Stomach (tissue), 9 donors: Measurements from ENCODE around the gene PPP2R5D. TPM values are rescaled to one million over a fixed set of nuclear protein-coding genes. Genes with fewer than 3 reads are reported as not detected.

Experiments used
- DNase-seq, 2 donors: peaks; one replicate each; pipeline versions ENCODE4 v3.0.0 to v3.0.0-alpha.2; 2013 to 2019
- H3K27ac ChIP-seq, 5 donors: fragments of 200-600 bp in 4 of 5; sonication (generic) in 4 of 5; one replicate each; pipeline ENCODE4 v1.5.1; 2013 to 2019; ENCODE audit warnings: mild to moderate bottlenecking in 1 of 5, moderate library complexity in 1 of 5
- H3K27me3 ChIP-seq, 3 donors: fragments of 200-600 bp; sonication (generic); one replicate each; pipeline ENCODE4 v1.5.1; 2017 to 2019; ENCODE audit warnings: mixed run types in 1 of 3
- H3K36me3 ChIP-seq, 4 donors: fragments of 200-600 bp; sonication (generic); 1 replicate in 3 of 4; 2 replicates in 1 of 4; pipeline ENCODE4 v1.5.1; 2016 to 2019
- H3K4me1 ChIP-seq, 4 donors: fragments of 200-600 bp; sonication (generic); one replicate each; pipeline ENCODE4 v1.5.1; 2016 to 2019
- H3K4me3 ChIP-seq, 4 donors: fragments of 200-600 bp; sonication (generic) in 3 of 4; one replicate each; pipeline ENCODE4 v1.5.1; 2016 to 2019; ENCODE audit warnings: mild to moderate bottlenecking in 1 of 4
- H3K9me3 ChIP-seq, 4 donors: fragments of 200-600 bp; sonication (generic); one replicate each; pipeline ENCODE4 v1.5.1; 2016 to 2019
- EP300 ChIP-seq: sonication (generic); formaldehyde crosslinking; IDR thresholded peaks from one replicate; pipeline ENCODE4 v1.6.1; 2017; ENCODE audit warnings: antibody characterized with exemption
- POLR2A ChIP-seq, 4 donors: fragments of 450-650 bp; IDR thresholded peaks; one replicate each; pipeline ENCODE4 v1.6.1; 2016; ENCODE audit warnings: antibody characterized with exemption in 4 of 4, control low read depth in 2 of 4, mild to moderate bottlenecking in 1 of 4, moderate library complexity in 1 of 4
- POLR2AphosphoS5 ChIP-seq, 3 donors: sonication (generic); formaldehyde crosslinking; IDR thresholded peaks; one replicate each; pipeline ENCODE4 v1.6.1; 2016; ENCODE audit warnings: antibody characterized with exemption in 3 of 3
- WGBS, 5 donors: extraction: QIAGEN DNeasy Blood & Tissue Kit in 3 of 5; methylation state at CpG; one replicate each; pipeline versions ENCODE4 v1.1.5 to v1.1.7; 2013 to 2018; 5-methylcytosine and 5-hydroxymethylcytosine counted together
- intact Hi-C: fragments of 100-400 bp; cut with DNase I; formaldehyde crosslinking; loops from one replicate; pipeline ENCODE4 v1.15.1; 2023; ENCODE audit warnings: low total_unique reads
- polyA plus RNA-seq, 3 donors: library from polyadenylated mRNA; stranded (reverse); fragments of 200-250 nt; gene quantifications; one replicate each; pipeline ENCODE4 v1.2.3, GENCODE V29; 2013
- total RNA-seq, 5 donors: library from RNA; depleted of rRNA; stranded (reverse); fragments of >200 nt; gene quantifications; one replicate each; pipeline versions ENCODE4 v1.1.0 to v1.2.3, GENCODE V29; 2014 to 2016
- TF ChIP-seq, protein P1 (sequence below), 7 experiments: fragments of 450-650 bp in 4 of 7; fragments of 200-600 bp in 3 of 7; sonication (generic) in 3 of 7; IDR thresholded peaks; one replicate each; pipeline ENCODE4 v1.5.1; 2016 to 2019; ENCODE audit warnings: antibody characterized with exemption in 7 of 7, control low read depth in 2 of 7, mild to moderate bottlenecking in 1 of 7
- donor health status: healthy with polysubstance abuse.
- donor health status: Bipolar disorder and iron deficiency.
- donor health status: healthy.

The PPP2R5D gene
- total and polyA plus RNA-seq, 8 donors: 19.6 to 517 (median 24.1) TPM

DNA sequence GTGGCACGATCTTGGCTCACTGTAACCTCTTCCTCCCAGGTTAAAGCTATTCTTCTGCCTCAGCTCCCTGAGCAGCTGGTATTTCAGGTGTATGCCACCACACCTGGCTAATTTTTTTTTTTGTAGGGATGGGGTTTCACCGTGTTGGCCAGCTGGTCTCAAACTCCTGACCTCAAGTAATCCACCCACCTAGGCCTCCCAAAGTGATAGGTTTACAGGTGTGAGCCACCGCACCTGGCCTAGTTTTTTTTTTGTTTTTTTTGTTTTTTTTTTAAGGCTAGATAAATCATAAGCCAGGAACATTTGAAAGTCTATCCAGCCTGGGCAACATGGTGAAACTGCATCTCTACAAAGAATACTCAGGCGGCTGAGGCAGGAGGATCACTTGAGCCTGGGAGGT is 48.0 kb downstream of the PPP2R5D start:
- DNase-seq: no peak
- peaks cover 0 to 6% (median 0%) of the 10 kb centered on the region in 4 donors for H3K4me1 ChIP-seq
- peaks cover 61 to 100% (median 97%) of the 10 kb centered on the region in 4 donors for H3K36me3 ChIP-seq
- H3K9me3 ChIP-seq: no peaks in the 10 kb centered on the region
- TF ChIP-seq, protein P1, sequence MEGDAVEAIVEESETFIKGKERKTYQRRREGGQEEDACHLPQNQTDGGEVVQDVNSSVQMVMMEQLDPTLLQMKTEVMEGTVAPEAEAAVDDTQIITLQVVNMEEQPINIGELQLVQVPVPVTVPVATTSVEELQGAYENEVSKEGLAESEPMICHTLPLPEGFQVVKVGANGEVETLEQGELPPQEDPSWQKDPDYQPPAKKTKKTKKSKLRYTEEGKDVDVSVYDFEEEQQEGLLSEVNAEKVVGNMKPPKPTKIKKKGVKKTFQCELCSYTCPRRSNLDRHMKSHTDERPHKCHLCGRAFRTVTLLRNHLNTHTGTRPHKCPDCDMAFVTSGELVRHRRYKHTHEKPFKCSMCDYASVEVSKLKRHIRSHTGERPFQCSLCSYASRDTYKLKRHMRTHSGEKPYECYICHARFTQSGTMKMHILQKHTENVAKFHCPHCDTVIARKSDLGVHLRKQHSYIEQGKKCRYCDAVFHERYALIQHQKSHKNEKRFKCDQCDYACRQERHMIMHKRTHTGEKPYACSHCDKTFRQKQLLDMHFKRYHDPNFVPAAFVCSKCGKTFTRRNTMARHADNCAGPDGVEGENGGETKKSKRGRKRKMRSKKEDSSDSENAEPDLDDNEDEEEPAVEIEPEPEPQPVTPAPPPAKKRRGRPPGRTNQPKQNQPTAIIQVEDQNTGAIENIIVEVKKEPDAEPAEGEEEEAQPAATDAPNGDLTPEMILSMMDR (IDR thresholded peaks at IDR 0.05): no peak
- TF ChIP-seq POLR2AphosphoS5 (IDR thresholded peaks at IDR 0.05) (no peak), EP300 (no peak)
- intact Hi-C loops: no loop called here
- no peak overlapping the region for H3K4me3 ChIP-seq
- no peak overlapping the region for H3K27ac ChIP-seq
- H3K27me3 ChIP-seq: no peaks in the 10 kb centered on the region
- 89 to 93% (median 91%) methylated on average over 4 of the region's 4 CpGs for WGBS, 5 donors

DNA sequence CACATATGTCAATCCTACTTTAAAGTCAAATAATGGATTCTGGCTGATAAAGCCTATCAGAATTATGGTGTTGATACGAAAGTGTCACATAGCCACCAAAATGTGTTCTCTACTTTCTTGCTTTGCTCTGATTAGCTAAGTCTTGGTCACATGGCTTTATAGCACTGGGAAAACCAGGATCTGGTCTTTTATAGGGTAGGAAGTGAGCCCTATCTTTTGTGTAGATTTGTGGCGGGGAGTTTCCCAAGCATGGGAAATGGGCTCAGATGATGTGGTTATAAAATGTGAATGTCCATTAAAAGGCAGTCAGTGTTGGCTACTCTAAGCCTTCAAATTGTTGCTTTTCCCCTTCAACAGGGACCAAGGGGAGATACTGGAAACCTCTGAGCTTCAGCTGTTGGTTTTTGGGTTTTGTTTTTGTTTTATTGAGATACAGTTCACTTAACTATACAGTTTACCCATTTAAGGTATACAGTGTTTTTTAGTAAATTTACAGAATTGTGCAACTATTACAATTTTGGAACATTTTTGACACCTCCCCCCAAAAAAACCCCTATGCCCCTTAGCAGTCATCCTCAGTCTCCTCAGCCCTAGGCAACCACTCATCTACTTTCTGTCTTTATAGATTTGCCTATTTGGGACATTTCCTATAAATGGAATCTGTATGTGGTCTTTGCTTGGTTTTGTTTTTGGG is 49.3 kb downstream of the PPP2R5D start:
- 66 to 89% (median 70%) methylated on average over 2 of the region's 2 CpGs for WGBS, 5 donors
- DNase-seq: no peak
- Histone ChIP-seq H3K9me3 (no peaks in the 10 kb centered on the region), H3K27me3 (no peaks in the 10 kb centered on the region), H3K4me1 (peaks cover 0 to 6% (median 0%) of the 10 kb centered on the region in 4 donors), H3K36me3 (peaks cover 62 to 100% (median 97%) of the 10 kb centered on the region in 4 donors), H3K4me3 (no peak overlapping the region), H3K27ac (no peak overlapping the region)
- TF ChIP-seq, protein P1 (IDR thresholded peaks at IDR 0.05): no peak
- TF ChIP-seq POLR2AphosphoS5 (IDR thresholded peaks at IDR 0.05) (no peak), EP300 (no peak), POLR2A (IDR thresholded peaks at IDR 0.05) (no peak)
- intact Hi-C loops: no loop called here

DNA sequence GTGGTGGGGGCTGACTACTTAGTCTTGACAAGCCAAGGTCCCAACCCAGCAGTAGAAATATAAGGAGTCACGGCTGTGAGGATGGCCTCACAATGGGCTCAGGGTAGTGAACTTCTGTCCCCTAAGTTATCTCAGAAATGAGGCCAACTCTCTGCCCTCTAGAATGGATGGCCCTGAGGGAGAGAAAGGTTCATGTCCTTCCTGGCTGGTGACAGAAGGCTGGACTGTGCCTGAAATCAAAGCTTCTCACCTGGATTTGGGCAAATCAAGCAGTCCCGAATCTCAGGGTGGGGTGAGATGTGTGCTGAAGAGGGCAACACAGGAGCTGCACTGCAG is 49.8 kb downstream of the PPP2R5D start:
- intact Hi-C loops: no loop called here
- 79 to 91% (median 88%) methylated on average over 2 of the region's 2 CpGs for WGBS, 5 donors
- Histone ChIP-seq H3K4me3 (no peak overlapping the region), H3K4me1 (peaks cover 0 to 6% (median 0%) of the 10 kb centered on the region in 4 donors), H3K9me3 (no peaks in the 10 kb centered on the region), H3K27ac (no peak overlapping the region), H3K27me3 (no peaks in the 10 kb centered on the region), H3K36me3 (peaks cover 60 to 100% (median 97%) of the 10 kb centered on the region in 4 donors)
- TF ChIP-seq POLR2A (IDR thresholded peaks at IDR 0.05): no peak
- no peak for TF ChIP-seq EP300
- TF ChIP-seq, protein P1 (IDR thresholded peaks at IDR 0.05): no peak
- no peak for TF ChIP-seq POLR2AphosphoS5 (IDR thresholded peaks at IDR 0.05)
- DNase-seq: no peak

DNA sequence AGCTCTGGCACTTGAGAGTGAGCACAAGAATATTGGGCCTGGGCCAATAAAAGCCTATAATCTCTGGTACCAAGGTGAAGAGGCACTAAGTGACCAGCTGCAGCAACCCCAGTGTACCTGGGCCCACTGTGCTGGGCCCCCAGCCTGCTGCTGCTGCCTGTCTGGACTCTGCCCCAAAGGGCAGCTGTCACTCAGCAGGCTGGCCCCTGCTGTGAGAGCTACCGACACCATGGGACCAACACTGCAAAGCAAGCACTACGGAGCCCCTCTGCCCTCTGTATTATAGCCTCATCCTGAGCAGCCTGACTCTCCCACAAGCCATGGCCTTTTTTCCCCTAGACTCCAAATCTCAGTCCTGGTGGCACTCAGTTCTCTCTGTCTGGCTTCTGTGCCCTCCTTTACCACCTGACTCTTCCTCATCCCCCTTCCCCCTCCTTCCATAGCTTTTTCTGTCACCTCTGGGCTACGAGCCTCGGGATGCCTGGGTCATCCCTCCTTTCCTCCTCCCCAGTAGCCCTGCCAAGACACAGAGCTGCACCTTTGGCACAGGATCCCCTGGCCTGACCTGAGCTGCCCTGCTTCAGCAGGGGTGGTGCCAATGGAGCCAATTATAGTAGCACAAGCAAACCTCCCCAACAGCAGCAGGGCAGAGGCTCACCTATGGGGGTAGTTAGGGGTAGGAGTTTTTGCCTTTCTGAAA is 51.3 kb downstream of the PPP2R5D start:
- Histone ChIP-seq H3K27ac (no peak overlapping the region), H3K4me1 (peaks cover 0 to 6% (median 0%) of the 10 kb centered on the region in 4 donors), H3K27me3 (no peaks in the 10 kb centered on the region), H3K9me3 (no peaks in the 10 kb centered on the region), H3K4me3 (no peak overlapping the region), H3K36me3 (peaks cover 53 to 99% (median 96%) of the 10 kb centered on the region in 4 donors)
- TF ChIP-seq EP300: no peak
- DNase-seq: no peak
- intact Hi-C loops: no loop called here
- 54 to 77% (median 61%) methylated on average over 4 of the region's 4 CpGs for WGBS, 5 donors

DNA sequence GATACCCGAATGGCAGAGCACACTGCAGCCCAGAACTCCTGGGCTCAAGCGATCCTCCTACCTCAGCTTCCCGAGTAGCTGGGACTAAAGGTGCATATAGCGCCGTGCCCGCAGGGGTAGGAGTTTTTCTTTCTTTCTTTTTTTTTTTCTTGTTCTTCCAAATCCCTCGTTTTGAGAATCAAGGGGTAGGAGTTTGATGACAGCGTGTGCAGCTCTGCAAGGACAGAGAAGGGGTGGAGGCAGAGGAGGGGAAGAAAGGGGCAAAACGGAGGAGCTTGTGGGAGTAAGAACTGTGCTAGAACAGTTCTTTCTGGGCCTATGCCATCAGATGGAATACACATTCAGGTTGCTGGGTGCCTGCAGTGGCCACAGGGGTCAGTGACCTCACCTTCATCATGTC is 52.3 kb downstream of the PPP2R5D start:
- no peak for TF ChIP-seq POLR2AphosphoS5 (IDR thresholded peaks at IDR 0.05)
- TF ChIP-seq EP300: no peak
- TF ChIP-seq, protein P1 (IDR thresholded peaks at IDR 0.05): no peak
- no peak for TF ChIP-seq POLR2A (IDR thresholded peaks at IDR 0.05)
- Histone ChIP-seq H3K4me3 (no peak overlapping the region), H3K27me3 (no peaks in the 10 kb centered on the region), H3K27ac (no peak overlapping the region), H3K36me3 (peaks cover 50 to 99% (median 95%) of the 10 kb centered on the region in 4 donors), H3K9me3 (no peaks in the 10 kb centered on the region), H3K4me1 (peaks cover 0 to 6% (median 0%) of the 10 kb centered on the region in 4 donors)
- intact Hi-C loops: no loop called here
- DNase-seq: no peak
- 85 to 94% (median 92%) methylated on average over 9 of the region's 9 CpGs for WGBS, 5 donors
